ENCODE data around the gene ZNF507. TPM values are rescaled to one million over a fixed set of nuclear protein-coding genes. Genes with fewer than 3 reads are reported as not detected.

Gene ZNF507
- polyA plus RNA-seq, 3 donors = 0.08 to 0.39 (median 0.10) TPM

GRCh38 chr19:32364040-32364439, 18.6 kb downstream of the ZNF507 start:
- DNase-seq = no peak
- no CpG with 5 or more reads among the region's 1 CpG for WGBS (ENCODE audit: insufficient coverage)
- Histone ChIP-seq H4K20me1 (ENCODE audit: insufficient read depth, low read length) (peaks cover 23% of the 10 kb centered on the region), H3K79me2 (ENCODE audit: insufficient read depth, low read length) (no peaks in the 10 kb centered on the region), H2AFZ (ENCODE audit: insufficient read depth, low read depth, low read length, poor library complexity, severe bottlenecking) (no peak overlapping the region), H3K9ac (ENCODE audit: insufficient read depth, low read length, poor library complexity, severe bottlenecking) (no peak overlapping the region), H3K27ac (ENCODE audit: low read depth in 1 of 2, low read length in 2 of 2) (no peak overlapping the region), H3K27me3 (ENCODE audit: control insufficient read depth in 2 of 2, insufficient read depth in 2 of 2, low read length in 2 of 2) (peaks cover 99% of the 10 kb centered on the region in 2 donors), H3K4me3 (replicated peaks in 1 of 3; ENCODE audit: low read depth in 2 of 3, low read length in 3 of 3) (no peak overlapping the region), H3K4me2 (replicated peaks; ENCODE audit: extremely low read depth, low read length, poor library complexity, severe bottlenecking) (no peak overlapping the region), H3K9me3 (replicated peaks in 1 of 2; ENCODE audit: control insufficient read depth in 1 of 2, insufficient read depth in 1 of 2, low read length in 2 of 2) (peaks cover 0 to 38% of the 10 kb centered on the region in 2 donors), H3K4me1 (ENCODE audit: control insufficient read depth in 1 of 2, insufficient read depth in 2 of 2, low read length in 2 of 2) (peaks cover 0 to 7% of the 10 kb centered on the region in 2 donors), H3K36me3 (replicated peaks in 1 of 2; ENCODE audit: control insufficient read depth in 1 of 2, insufficient read depth in 2 of 2, low read length in 2 of 2) (no peaks in the 10 kb centered on the region)
- Mint-ChIP-seq H3K9me3 (peaks cover 0 to 28% (median 8%) of the 10 kb centered on the region in 7 donors), H3K27me3 (ENCODE audit: low read depth in 3 of 3) (peaks cover 96 to 98% (median 96%) of the 10 kb centered on the region in 3 donors), H3K4me1 (peaks cover 6% of the 10 kb centered on the region), H3K4me3 (peak overlapping the region in 1 of 2 donors; percentile 83), H3K27ac (no peak overlapping the region), H3K36me3 (peaks cover 7 to 53% of the 10 kb centered on the region in 2 donors)
- no peak for TF ChIP-seq CTCF (IDR thresholded peaks at IDR 0.05)
- intact Hi-C loops (cut with micrococcal nuclease) = no loop called here

- DNase-seq = no peak
- intact Hi-C loops (cut with micrococcal nuclease) = no loop called here
- Histone ChIP-seq H3K4me3 (replicated peaks in 1 of 3; ENCODE audit: low read depth in 2 of 3, low read length in 3 of 3) (no peak overlapping the region), H3K4me2 (replicated peaks; ENCODE audit: extremely low read depth, low read length, poor library complexity, severe bottlenecking) (no peak overlapping the region), H3K27me3 (ENCODE audit: control insufficient read depth in 2 of 2, insufficient read depth in 2 of 2, low read length in 2 of 2) (peaks cover 91 to 95% of the 10 kb centered on the region in 2 donors), H2AFZ (ENCODE audit: insufficient read depth, low read depth, low read length, poor library complexity, severe bottlenecking) (no peak overlapping the region), H3K27ac (ENCODE audit: low read depth in 1 of 2, low read length in 2 of 2) (no peak overlapping the region), H3K9me3 (replicated peaks in 1 of 2; ENCODE audit: control insufficient read depth in 1 of 2, insufficient read depth in 1 of 2, low read length in 2 of 2) (peaks cover 0 to 38% of the 10 kb centered on the region in 2 donors), H3K4me1 (ENCODE audit: control insufficient read depth in 1 of 2, insufficient read depth in 2 of 2, low read length in 2 of 2) (peaks cover 0 to 7% of the 10 kb centered on the region in 2 donors), H3K36me3 (replicated peaks in 1 of 2; ENCODE audit: control insufficient read depth in 1 of 2, insufficient read depth in 2 of 2, low read length in 2 of 2) (no peaks in the 10 kb centered on the region), H4K20me1 (ENCODE audit: insufficient read depth, low read length) (peaks cover 27% of the 10 kb centered on the region), H3K79me2 (ENCODE audit: insufficient read depth, low read length) (no peaks in the 10 kb centered on the region), H3K9ac (ENCODE audit: insufficient read depth, low read length, poor library complexity, severe bottlenecking) (no peak overlapping the region)
- 69% methylated on average over 4 of the region's 6 CpGs for WGBS (ENCODE audit: insufficient coverage)
- no peak overlapping the region for H3K27ac Mint-ChIP-seq
- H3K4me3 Mint-ChIP-seq = peak overlapping the region in 1 of 2 donors; percentile 83
- H3K4me1 Mint-ChIP-seq = peaks cover 6% of the 10 kb centered on the region
- TF ChIP-seq CTCF (IDR thresholded peaks at IDR 0.05) = no peak
- peaks cover 0 to 25% (median 6%) of the 10 kb centered on the region in 7 donors for H3K9me3 Mint-ChIP-seq
- peaks cover 96 to 97% (median 97%) of the 10 kb centered on the region in 3 donors for H3K27me3 Mint-ChIP-seq (ENCODE audit: low read depth in 3 of 3)
- H3K36me3 Mint-ChIP-seq = peaks cover 14 to 50% of the 10 kb centered on the region in 2 donors
These were observed 21.7 kb downstream of the ZNF507 start for GRCh38 chr19:32367063-32367462.
